Upper lobe of left lung (tissue), 6 donors: ENCODE measurements around the gene BRMS1L. TPM values are rescaled to one million over a fixed set of nuclear protein-coding genes. Genes with fewer than 3 reads are reported as not detected.
A peak's percentile ranks its signal among the peaks of the same experiment; 100 is the strongest.

Source experiments
- ATAC-seq, 2 donors: fragments of 200-7000 bp; cut with Tn5 transposase; one replicate each; pipeline ENCODE4 v1.9.1; 2022; ENCODE audit warnings: mild to moderate bottlenecking in 2 of 2, moderate library complexity in 2 of 2; ENCODE audit not compliant: low FRiP score in 2 of 2
- DNase-seq, 2 donors: peaks; one replicate each; pipeline ENCODE4 v3.0.0-alpha.2; 2019 to 2020
- H3K27ac ChIP-seq, 4 donors: fragments of 200-600 bp; sonication (generic); one replicate each; pipeline ENCODE4 v1.5.1; 2016 to 2019
- H3K27me3 ChIP-seq, 4 donors: fragments of 200-600 bp; sonication (generic); one replicate each; pipeline ENCODE4 v1.5.1; 2017 to 2019
- H3K36me3 ChIP-seq, 4 donors: fragments of 200-600 bp; sonication (generic); one replicate each; pipeline ENCODE4 v1.5.1; 2016 to 2019
- H3K4me1 ChIP-seq, 4 donors: fragments of 200-600 bp; sonication (generic); one replicate each; pipeline ENCODE4 v1.5.1; 2018 to 2019
- H3K4me3 ChIP-seq, 4 donors: fragments of 200-600 bp; sonication (generic); one replicate each; pipeline ENCODE4 v1.5.1; 2017 to 2019; ENCODE audit warnings: mild to moderate bottlenecking in 2 of 4, moderate library complexity in 1 of 4
- H3K9me3 ChIP-seq, 4 donors: fragments of 200-600 bp; sonication (generic); one replicate each; pipeline ENCODE4 v1.5.1; 2018 to 2019
- EP300 ChIP-seq, 4 donors: sonication (generic); formaldehyde crosslinking; IDR thresholded peaks; one replicate each; pipeline ENCODE4 v1.5.1; 2017; ENCODE audit warnings: antibody characterized with exemption in 4 of 4, control low read depth in 2 of 4
- POLR2A ChIP-seq, 4 donors: fragments of 450-650 bp; IDR thresholded peaks; one replicate each; pipeline ENCODE4 v1.5.1; 2016 to 2017; ENCODE audit warnings: antibody characterized with exemption in 4 of 4, mild to moderate bottlenecking in 2 of 4
- POLR2AphosphoS5 ChIP-seq, 2 donors: sonication (generic); formaldehyde crosslinking; IDR thresholded peaks; one replicate each; pipeline ENCODE4 v1.5.1; 2017; ENCODE audit warnings: antibody characterized with exemption in 2 of 2
- WGBS, 2 donors: methylation state at CpG; one replicate each; pipeline ENCODE4 v1.1.5; 2017 to 2018; 5-methylcytosine and 5-hydroxymethylcytosine counted together
- total RNA-seq, 6 donors: library from RNA; depleted of rRNA in 4 of 6; stranded (reverse); fragments of >200 nt in 4 of 6; gene quantifications; one replicate each; pipeline versions ENCODE4 v1.1.0 to v1.2.1, GENCODE V29; 2016 to 2021
- TF ChIP-seq, protein P1 (sequence below), 6 experiments: fragments of 450-650 bp in 4 of 6; fragments of 200-600 bp in 2 of 6; sonication (generic) in 2 of 6; IDR thresholded peaks; one replicate each; pipeline ENCODE4 v1.5.1; 2016 to 2019; ENCODE audit warnings: antibody characterized with exemption in 6 of 6
- donor health status: DM: no; HTN: no; CAD: no; lungs with moderate emphysema.
- donor health status: DM: no; HTN: yes; CAD: no; lungs with severe emphysema.

Gene BRMS1L
- total RNA-seq, 6 donors from 2014 or later: 2.1 to 14.4 (median 6.7) TPM

DNA sequence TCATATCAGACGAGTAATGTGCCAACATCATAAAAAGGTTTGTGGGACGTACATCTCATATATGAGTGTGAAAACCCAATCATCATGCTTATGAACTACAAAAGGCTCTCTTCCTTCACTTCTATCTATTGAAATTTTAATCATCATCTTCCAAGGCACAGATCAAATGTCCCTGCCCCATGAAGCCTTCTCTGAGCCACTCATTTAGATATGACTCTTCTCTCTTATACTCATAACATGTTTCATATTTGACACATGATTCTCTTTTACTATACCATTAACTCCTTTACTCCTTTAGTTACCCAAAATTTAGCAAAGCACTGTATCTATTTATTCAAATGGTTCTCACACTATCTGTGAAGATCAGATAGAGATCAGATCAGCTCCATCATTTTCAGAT lies 39.3 kb upstream of the BRMS1L start:
- Histone ChIP-seq H3K4me3 (no peak overlapping the region), H3K4me1 (peaks cover 0 to 2% (median 0%) of the 10 kb centered on the region in 4 donors), H3K36me3 (no peaks in the 10 kb centered on the region), H3K27me3 (no peaks in the 10 kb centered on the region), H3K27ac (no peak overlapping the region), H3K9me3 (no peaks in the 10 kb centered on the region)
- DNase-seq (no peak), ATAC-seq (no peak)
- TF ChIP-seq POLR2A (IDR thresholded peaks at IDR 0.05) (no peak), POLR2AphosphoS5 (IDR thresholded peaks at IDR 0.05) (no peak), EP300 (IDR thresholded peaks at IDR 0.05) (no peak)
- TF ChIP-seq, protein P1, sequence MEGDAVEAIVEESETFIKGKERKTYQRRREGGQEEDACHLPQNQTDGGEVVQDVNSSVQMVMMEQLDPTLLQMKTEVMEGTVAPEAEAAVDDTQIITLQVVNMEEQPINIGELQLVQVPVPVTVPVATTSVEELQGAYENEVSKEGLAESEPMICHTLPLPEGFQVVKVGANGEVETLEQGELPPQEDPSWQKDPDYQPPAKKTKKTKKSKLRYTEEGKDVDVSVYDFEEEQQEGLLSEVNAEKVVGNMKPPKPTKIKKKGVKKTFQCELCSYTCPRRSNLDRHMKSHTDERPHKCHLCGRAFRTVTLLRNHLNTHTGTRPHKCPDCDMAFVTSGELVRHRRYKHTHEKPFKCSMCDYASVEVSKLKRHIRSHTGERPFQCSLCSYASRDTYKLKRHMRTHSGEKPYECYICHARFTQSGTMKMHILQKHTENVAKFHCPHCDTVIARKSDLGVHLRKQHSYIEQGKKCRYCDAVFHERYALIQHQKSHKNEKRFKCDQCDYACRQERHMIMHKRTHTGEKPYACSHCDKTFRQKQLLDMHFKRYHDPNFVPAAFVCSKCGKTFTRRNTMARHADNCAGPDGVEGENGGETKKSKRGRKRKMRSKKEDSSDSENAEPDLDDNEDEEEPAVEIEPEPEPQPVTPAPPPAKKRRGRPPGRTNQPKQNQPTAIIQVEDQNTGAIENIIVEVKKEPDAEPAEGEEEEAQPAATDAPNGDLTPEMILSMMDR (IDR thresholded peaks at IDR 0.05): no peak
- 91 to 94% methylated on average over 2 of the region's 2 CpGs for WGBS, 2 donors

DNA sequence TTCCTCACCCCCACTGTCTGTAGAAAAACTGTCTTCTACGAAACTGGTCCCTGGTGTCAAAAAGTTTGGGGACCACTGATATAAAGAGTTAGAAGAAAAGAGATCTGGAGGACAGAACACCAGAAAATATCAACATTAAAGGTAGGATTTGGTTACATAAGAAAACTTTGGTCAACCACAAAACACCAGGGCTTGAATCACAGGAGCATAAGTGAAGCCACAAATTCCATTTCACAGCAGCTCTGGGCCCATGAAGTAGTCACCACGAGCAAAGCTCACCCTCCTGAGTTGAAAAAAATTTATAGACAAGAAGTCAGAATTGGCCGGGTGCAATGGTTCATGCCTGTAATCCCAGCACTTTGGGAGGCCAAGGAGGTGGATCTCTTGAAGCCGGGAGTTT lies 36.5 kb upstream of the BRMS1L start:
- 85 to 93% methylated on average over 4 of the region's 4 CpGs for WGBS, 2 donors
- Histone ChIP-seq H3K27ac (no peak overlapping the region), H3K9me3 (no peaks in the 10 kb centered on the region), H3K36me3 (no peaks in the 10 kb centered on the region), H3K4me1 (peaks cover 0 to 2% (median 0%) of the 10 kb centered on the region in 4 donors), H3K27me3 (no peaks in the 10 kb centered on the region), H3K4me3 (no peak overlapping the region)
- ATAC-seq: no peak
- TF ChIP-seq POLR2AphosphoS5 (IDR thresholded peaks at IDR 0.05) (no peak), EP300 (IDR thresholded peaks at IDR 0.05) (no peak), POLR2A (IDR thresholded peaks at IDR 0.05) (no peak)
- TF ChIP-seq, protein P1 (IDR thresholded peaks at IDR 0.05): no peak
- DNase-seq: no peak

DNA sequence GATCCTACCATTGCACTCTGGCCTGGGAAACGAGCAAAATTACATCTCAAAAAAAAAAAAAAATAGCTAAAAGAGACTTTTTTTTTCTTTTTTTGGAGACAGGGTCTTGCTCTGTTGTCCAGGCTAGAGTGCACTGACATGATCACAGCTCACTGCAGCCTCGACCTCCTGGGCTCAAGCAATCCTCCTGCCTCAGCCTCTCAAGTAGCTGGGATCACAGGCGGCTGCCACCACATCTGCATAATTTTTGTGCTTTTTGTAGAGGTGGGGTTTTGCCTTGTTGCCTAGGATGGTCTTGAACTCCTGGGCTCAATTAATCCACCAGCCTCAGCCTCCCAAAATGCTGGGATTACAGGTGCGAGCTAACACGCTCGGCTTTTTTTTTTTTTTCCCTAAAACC lies 28.3 kb upstream of the BRMS1L start:
- WGBS, 2 donors: 97 to 98% methylated on average over 6 of the region's 6 CpGs
- H3K4me1 ChIP-seq: peaks cover under 1 to 3% (median 2%) of the 10 kb centered on the region in 4 donors

DNA sequence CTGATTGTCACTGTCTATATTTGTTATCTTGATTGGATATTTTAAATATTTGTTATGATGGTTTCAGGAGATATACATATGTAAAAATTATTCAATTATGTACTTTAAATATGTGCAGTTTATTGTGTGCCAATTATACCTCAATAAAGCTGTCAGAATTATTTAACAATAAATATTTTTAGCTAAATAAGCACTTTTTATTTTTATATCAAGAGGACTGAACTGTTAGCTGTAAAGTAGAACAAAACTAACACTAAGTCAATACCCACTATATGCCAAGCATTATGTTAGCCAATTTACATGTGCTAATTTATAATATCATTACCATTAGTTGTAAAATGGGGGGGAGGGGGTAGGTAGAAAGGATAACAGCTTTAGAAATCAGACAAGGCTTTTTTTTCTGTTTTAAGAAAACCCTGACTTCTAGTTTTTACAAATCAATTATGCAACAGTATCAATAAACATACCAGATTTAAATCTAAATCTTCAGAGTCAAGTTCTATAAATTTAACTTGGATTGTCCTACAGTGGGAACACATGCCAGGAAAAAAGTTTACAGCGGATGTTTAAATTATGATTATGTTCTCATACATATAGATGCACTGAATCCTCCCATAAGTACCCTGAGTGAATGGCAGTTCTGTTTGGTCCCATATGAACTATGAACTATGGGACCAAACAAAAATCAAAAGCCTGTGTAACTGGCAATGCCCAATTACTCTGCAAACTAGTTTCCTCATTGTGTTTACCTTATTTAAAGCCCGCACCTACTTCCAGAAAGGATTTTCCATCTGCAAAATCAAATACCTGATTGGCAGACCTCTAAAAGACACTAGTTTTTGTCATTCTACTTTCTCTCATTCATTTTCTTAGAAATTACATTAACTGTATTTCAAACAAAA lies 19.9 kb upstream of the BRMS1L start:
- peaks cover 14 to 30% (median 22%) of the 10 kb centered on the region in 4 donors for H3K4me1 ChIP-seq
- H3K27ac ChIP-seq: no peak overlapping the region
- no peak overlapping the region for H3K4me3 ChIP-seq
- ATAC-seq: no peak
- no peak for DNase-seq
- no peaks in the 10 kb centered on the region for H3K27me3 ChIP-seq
- TF ChIP-seq, protein P1 (IDR thresholded peaks at IDR 0.05): no peak
- no peak for TF ChIP-seq POLR2A (IDR thresholded peaks at IDR 0.05)
- TF ChIP-seq EP300 (IDR thresholded peaks at IDR 0.05): no peak
- no peak for TF ChIP-seq POLR2AphosphoS5 (IDR thresholded peaks at IDR 0.05)
- WGBS, 2 donors: 75 to 81% methylated on average over 2 of the region's 2 CpGs
- no peaks in the 10 kb centered on the region for H3K9me3 ChIP-seq
- H3K36me3 ChIP-seq: no peaks in the 10 kb centered on the region

More for the DNA sequence above, 28.3 kb upstream of the BRMS1L start:
- Histone ChIP-seq H3K27ac (no peak overlapping the region), H3K27me3 (no peaks in the 10 kb centered on the region), H3K4me3 (no peak overlapping the region), H3K9me3 (no peaks in the 10 kb centered on the region), H3K36me3 (no peaks in the 10 kb centered on the region)
- no peak for DNase-seq
- no peak for TF ChIP-seq POLR2AphosphoS5 (IDR thresholded peaks at IDR 0.05)
- ATAC-seq: no peak

DNA sequence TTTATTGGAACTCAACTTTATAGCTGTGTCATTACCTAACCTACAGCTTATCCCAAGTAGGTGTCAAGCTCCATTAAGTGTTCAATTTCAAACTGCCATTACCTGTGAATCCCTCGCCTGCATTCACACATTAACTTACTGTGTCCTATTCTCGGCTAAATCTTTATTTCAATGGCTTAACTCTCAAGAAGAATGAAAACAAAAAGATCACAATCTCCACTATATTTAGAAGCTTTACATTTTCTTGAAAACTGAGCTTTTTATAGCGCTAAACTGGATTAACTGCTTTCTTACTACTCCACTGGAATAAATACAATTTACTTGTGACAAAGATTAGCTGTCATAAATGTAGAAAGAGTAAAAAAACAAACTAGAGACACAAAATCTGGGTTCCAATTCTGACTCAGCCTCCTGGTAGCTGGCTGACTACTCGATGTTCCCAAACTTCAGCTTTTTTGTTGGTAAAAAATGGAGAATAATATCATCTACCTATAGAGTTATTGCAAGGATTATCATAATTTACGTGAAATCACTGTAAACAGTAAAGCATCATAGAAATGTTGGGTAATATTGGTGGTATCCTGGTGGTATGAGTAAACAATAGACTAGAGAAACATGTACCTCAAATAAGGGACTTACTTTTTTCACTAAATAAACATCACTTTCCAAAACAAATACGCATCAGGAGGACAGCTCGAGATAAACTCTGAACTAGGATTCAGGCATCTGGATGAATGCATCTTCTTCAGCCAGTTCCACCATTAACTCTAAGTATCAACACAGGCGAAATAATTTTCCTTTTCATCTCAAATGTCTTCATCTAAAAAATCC lies 18.8 kb upstream of the BRMS1L start:
- TF ChIP-seq POLR2A (IDR thresholded peaks at IDR 0.05): no peak
- TF ChIP-seq POLR2AphosphoS5 (IDR thresholded peaks at IDR 0.05): no peak
- TF ChIP-seq EP300 (IDR thresholded peaks at IDR 0.05): no peak
- TF ChIP-seq, protein P1 (IDR thresholded peaks at IDR 0.05): no peak
- H3K9me3 ChIP-seq: no peaks in the 10 kb centered on the region
- DNase-seq (no peak), ATAC-seq (no peak)
- 60 to 64% methylated on average over 8 of the region's 8 CpGs for WGBS, 2 donors
- peak overlapping the region in 3 of 4 donors; percentile 74 to 80 (median 79) for H3K4me3 ChIP-seq
- no peak overlapping the region for H3K27ac ChIP-seq
- H3K4me1 ChIP-seq: peaks cover 14 to 30% (median 22%) of the 10 kb centered on the region in 4 donors
- H3K36me3 ChIP-seq: no peaks in the 10 kb centered on the region
- no peaks in the 10 kb centered on the region for H3K27me3 ChIP-seq
